Gastrocnemius medialis (tissue), 4 donors: ENCODE measurements around the gene COLEC12. TPM values are rescaled to one million over a fixed set of nuclear protein-coding genes. Genes with fewer than 3 reads are reported as not detected.
A peak's percentile ranks its signal among the peaks of the same experiment; 100 is the strongest.

Experiments used
- ATAC-seq, 2 donors: fragments of 150-250 bp; one replicate each; pipeline ENCODE4 v1.9.1; 2016
- DNase-seq, 2 donors: peaks; one replicate each; pipeline ENCODE4 v3.0.0-alpha.2; 2019
- H3K27ac ChIP-seq, 4 donors: fragments of 200-600 bp; sonication (generic); 1 replicate in 1 of 4; 2 replicates in 3 of 4; pipeline ENCODE4 v1.5.1; 2016 to 2018; ENCODE audit warnings: mild to moderate bottlenecking in 2 of 4, moderate library complexity in 1 of 4
- H3K27me3 ChIP-seq, 3 donors: fragments of 200-600 bp; sonication (generic) in 2 of 3; 1 replicate in 1 of 3; 2 replicates in 2 of 3; pipeline versions ENCODE4 v1.5.1 to v1.6.0; 2016 to 2019; ENCODE audit warnings: mild to moderate bottlenecking in 1 of 3, moderate library complexity in 1 of 3
- H3K36me3 ChIP-seq, 2 donors: fragments of 200-600 bp; sonication (generic) in 1 of 2; one replicate each; pipeline ENCODE4 v1.5.1; 2017 to 2018
- H3K4me1 ChIP-seq, 2 donors: fragments of 200-600 bp; sonication (generic) in 1 of 2; one replicate each; pipeline ENCODE4 v1.5.1; 2016 to 2017; ENCODE audit warnings: mild to moderate bottlenecking in 2 of 2
- H3K4me3 ChIP-seq, 4 donors: fragments of 200-600 bp; sonication (generic) in 3 of 4; 1 replicate in 1 of 4; 2 replicates in 3 of 4; pipeline ENCODE4 v1.5.1; 2016 to 2019; ENCODE audit warnings: mild to moderate bottlenecking in 2 of 4
- H3K9me3 ChIP-seq, 3 donors: fragments of 200-600 bp; sonication (generic) in 2 of 3; 1 replicate in 1 of 3; 2 replicates in 2 of 3; pipeline ENCODE4 v1.5.1; 2016 to 2019
- CTCF ChIP-seq, 5 experiments: fragments of 450-650 bp in 3 of 5; fragments of 200-600 bp in 2 of 5; sonication (generic) in 2 of 5; IDR thresholded peaks in 4 of 5; conservative IDR thresholded peaks in 1 of 5; 1 replicate in 4 of 5; 2 replicates in 1 of 5; pipeline ENCODE4 v1.5.1; 2016 to 2019; ENCODE audit warnings: antibody characterized with exemption in 5 of 5, mild to moderate bottlenecking in 3 of 5, moderate library complexity in 3 of 5
- POLR2A ChIP-seq, 2 donors: fragments of 450-650 bp; IDR thresholded peaks; one replicate each; pipeline ENCODE4 v1.6.1; 2017; ENCODE audit warnings: antibody characterized with exemption in 2 of 2, mild to moderate bottlenecking in 2 of 2, moderate library complexity in 2 of 2
- in situ Hi-C, 4 donors: fragments of 200-750 bp; cut with MboI; loops; one replicate each; pipeline versions ENCODE4 v1.15.0 to v1.8.0; 2017; ENCODE audit warnings: low sequenced_read_pairs in 4 of 4
- intact Hi-C: fragments of 100-400 bp; cut with DNase I; formaldehyde crosslinking; loops from one replicate; pipeline ENCODE4 v1.15.1; 2023; ENCODE audit warnings: low total_unique reads
- total RNA-seq, 4 donors: library from RNA; depleted of rRNA; stranded (reverse); fragments of >200 nt; gene quantifications; one replicate each; pipeline versions ENCODE4 v1.1.0 to v1.2.3, GENCODE V29; 2016

COLEC12 gene
- total RNA-seq, 4 donors from 2014 or later, result 0.97 to 6.1 (median 5.1) TPM

GRCh38 chr18:524466-524865, 24.0 kb upstream of the COLEC12 start:
- Histone ChIP-seq H3K9me3 (no peaks in the 10 kb centered on the region), H3K27ac (no peak overlapping the region), H3K4me3 (no peak overlapping the region), H3K27me3 (no peaks in the 10 kb centered on the region), H3K4me1 (no peaks in the 10 kb centered on the region), H3K36me3 (no peaks in the 10 kb centered on the region)
- in situ Hi-C loops (loop anchor here in 2 of 4 donors (25.0 kb wide), 1 partner anchor 88 kb away; no protein-coding TSS in a partner anchor), intact Hi-C loops (no loop called here)
- DNase-seq, result no peak
- no peak for ATAC-seq
- TF ChIP-seq POLR2A (IDR thresholded peaks at IDR 0.05) (no peak), CTCF (IDR thresholded peaks at IDR 0.05 in 4 of 5, conservative IDR thresholded peaks at IDR 0.05 in 1 of 5) (no peak)

- H3K4me3 ChIP-seq, result no peak overlapping the region
- intact Hi-C loops, result no loop called here
- ATAC-seq, result no peak
- no peaks in the 10 kb centered on the region for H3K9me3 ChIP-seq
- H3K27ac ChIP-seq, result no peak overlapping the region
- in situ Hi-C loops, result loop anchor here in 2 of 4 donors (25.0 kb wide), 1 partner anchor 89 kb away; no protein-coding TSS in a partner anchor
- no peaks in the 10 kb centered on the region for H3K27me3 ChIP-seq
- TF ChIP-seq CTCF (IDR thresholded peaks at IDR 0.05 in 4 of 5, conservative IDR thresholded peaks at IDR 0.05 in 1 of 5) (no peak), POLR2A (IDR thresholded peaks at IDR 0.05) (no peak)
- DNase-seq, result no peak
- H3K36me3 ChIP-seq, result no peaks in the 10 kb centered on the region
- no peaks in the 10 kb centered on the region for H3K4me1 ChIP-seq
These were observed 23.1 kb upstream of the COLEC12 start for GRCh38 chr18:523561-523960.

- no peaks in the 10 kb centered on the region for H3K27me3 ChIP-seq
- DNase-seq (no peak), ATAC-seq (peak in 1 of 2 donors; percentile 39)
- intact Hi-C loops, result no loop called here
- no peak overlapping the region for H3K4me3 ChIP-seq
- no peaks in the 10 kb centered on the region for H3K36me3 ChIP-seq
- H3K27ac ChIP-seq, result peak overlapping the region in 2 of 4 donors; percentile 38
- TF ChIP-seq CTCF (IDR thresholded peaks at IDR 0.05 in 4 of 5, conservative IDR thresholded peaks at IDR 0.05 in 1 of 5) (no peak), POLR2A (IDR thresholded peaks at IDR 0.05) (no peak)
- in situ Hi-C loops, result loop anchor here in 2 of 4 donors (25.0 kb wide), 1 partner anchor 93 kb away; no protein-coding TSS in a partner anchor
- no peaks in the 10 kb centered on the region for H3K9me3 ChIP-seq
- no peaks in the 10 kb centered on the region for H3K4me1 ChIP-seq
These were observed 18.7 kb upstream of the COLEC12 start for GRCh38 chr18:519019-519879.

- Histone ChIP-seq H3K9me3 (no peaks in the 10 kb centered on the region), H3K36me3 (no peaks in the 10 kb centered on the region), H3K4me3 (no peak overlapping the region), H3K4me1 (no peaks in the 10 kb centered on the region), H3K27ac (no peak overlapping the region), H3K27me3 (no peaks in the 10 kb centered on the region)
- no peak for ATAC-seq
- DNase-seq, result no peak
- in situ Hi-C loops, result loop anchor here in 2 of 4 donors (25.0 kb wide), 1 partner anchor 94 kb away; no protein-coding TSS in a partner anchor
- TF ChIP-seq CTCF (IDR thresholded peaks at IDR 0.05 in 4 of 5, conservative IDR thresholded peaks at IDR 0.05 in 1 of 5) (no peak), POLR2A (IDR thresholded peaks at IDR 0.05) (no peak)
- intact Hi-C loops, result no loop called here
These were observed 17.6 kb upstream of the COLEC12 start for GRCh38 chr18:518081-518480.
